Measurements from ENCODE around the gene CASK. TPM values are rescaled to one million over a fixed set of nuclear protein-coding genes. Genes with fewer than 3 reads are reported as not detected.

Gene CASK
- total RNA-seq, 1 experiment from 2014 or later, result 54.6 TPM

DNA sequence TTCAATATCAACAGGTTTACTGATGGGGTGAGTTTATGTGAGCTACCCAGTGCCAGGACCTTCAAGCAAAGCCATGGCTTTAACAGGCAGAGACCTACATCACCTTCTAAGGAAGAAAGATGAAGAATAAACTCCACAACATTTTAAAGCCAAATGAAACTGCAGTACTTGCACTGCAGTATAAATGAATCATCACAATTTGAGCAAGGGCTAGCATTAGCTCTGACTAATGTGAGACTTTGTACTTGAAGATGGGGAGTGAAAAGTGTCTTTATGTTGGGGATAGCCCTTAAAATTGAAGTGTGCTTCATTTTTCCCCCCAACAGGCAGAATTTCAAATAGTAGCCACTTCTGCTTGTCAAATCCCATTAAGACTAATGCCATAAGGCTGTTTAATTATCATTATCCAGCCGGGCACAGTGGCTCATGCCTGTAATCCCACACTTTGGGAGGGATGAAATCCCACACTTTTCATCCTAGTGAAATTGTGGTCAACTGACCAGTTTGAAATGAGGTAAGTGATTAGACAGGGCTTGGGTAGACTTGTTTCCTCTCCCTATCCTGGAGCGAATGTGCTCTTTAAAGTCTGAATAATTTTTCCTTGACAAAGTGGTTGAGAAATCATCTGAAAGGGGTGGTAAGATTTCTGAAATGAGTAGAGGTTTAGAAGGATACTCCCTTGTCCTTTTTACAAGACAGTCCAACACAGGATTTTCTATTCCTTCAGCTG lies 261.8 kb downstream of the CASK start (continued):
- TF ChIP-seq ZNF138 (CRISPR knock-in tag; conservative IDR thresholded peaks at IDR 0.05), result no peak
- TF ChIP-seq, protein P1, sequence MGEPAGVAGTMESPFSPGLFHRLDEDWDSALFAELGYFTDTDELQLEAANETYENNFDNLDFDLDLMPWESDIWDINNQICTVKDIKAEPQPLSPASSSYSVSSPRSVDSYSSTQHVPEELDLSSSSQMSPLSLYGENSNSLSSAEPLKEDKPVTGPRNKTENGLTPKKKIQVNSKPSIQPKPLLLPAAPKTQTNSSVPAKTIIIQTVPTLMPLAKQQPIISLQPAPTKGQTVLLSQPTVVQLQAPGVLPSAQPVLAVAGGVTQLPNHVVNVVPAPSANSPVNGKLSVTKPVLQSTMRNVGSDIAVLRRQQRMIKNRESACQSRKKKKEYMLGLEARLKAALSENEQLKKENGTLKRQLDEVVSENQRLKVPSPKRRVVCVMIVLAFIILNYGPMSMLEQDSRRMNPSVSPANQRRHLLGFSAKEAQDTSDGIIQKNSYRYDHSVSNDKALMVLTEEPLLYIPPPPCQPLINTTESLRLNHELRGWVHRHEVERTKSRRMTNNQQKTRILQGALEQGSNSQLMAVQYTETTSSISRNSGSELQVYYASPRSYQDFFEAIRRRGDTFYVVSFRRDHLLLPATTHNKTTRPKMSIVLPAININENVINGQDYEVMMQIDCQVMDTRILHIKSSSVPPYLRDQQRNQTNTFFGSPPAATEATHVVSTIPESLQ (CRISPR knock-in tag; IDR thresholded peaks at IDR 0.05), result no peak
- TF ChIP-seq TP53 (CRISPR knock-in tag; IDR thresholded peaks at IDR 0.05), result no peak
- TF ChIP-seq, protein P2, sequence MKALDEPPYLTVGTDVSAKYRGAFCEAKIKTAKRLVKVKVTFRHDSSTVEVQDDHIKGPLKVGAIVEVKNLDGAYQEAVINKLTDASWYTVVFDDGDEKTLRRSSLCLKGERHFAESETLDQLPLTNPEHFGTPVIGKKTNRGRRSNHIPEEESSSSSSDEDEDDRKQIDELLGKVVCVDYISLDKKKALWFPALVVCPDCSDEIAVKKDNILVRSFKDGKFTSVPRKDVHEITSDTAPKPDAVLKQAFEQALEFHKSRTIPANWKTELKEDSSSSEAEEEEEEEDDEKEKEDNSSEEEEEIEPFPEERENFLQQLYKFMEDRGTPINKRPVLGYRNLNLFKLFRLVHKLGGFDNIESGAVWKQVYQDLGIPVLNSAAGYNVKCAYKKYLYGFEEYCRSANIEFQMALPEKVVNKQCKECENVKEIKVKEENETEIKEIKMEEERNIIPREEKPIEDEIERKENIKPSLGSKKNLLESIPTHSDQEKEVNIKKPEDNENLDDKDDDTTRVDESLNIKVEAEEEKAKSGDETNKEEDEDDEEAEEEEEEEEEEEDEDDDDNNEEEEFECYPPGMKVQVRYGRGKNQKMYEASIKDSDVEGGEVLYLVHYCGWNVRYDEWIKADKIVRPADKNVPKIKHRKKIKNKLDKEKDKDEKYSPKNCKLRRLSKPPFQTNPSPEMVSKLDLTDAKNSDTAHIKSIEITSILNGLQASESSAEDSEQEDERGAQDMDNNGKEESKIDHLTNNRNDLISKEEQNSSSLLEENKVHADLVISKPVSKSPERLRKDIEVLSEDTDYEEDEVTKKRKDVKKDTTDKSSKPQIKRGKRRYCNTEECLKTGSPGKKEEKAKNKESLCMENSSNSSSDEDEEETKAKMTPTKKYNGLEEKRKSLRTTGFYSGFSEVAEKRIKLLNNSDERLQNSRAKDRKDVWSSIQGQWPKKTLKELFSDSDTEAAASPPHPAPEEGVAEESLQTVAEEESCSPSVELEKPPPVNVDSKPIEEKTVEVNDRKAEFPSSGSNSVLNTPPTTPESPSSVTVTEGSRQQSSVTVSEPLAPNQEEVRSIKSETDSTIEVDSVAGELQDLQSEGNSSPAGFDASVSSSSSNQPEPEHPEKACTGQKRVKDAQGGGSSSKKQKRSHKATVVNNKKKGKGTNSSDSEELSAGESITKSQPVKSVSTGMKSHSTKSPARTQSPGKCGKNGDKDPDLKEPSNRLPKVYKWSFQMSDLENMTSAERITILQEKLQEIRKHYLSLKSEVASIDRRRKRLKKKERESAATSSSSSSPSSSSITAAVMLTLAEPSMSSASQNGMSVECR (CRISPR knock-in tag; IDR thresholded peaks at IDR 0.05; ENCODE audit: borderline replicate concordance), result no peak
- TF ChIP-seq NR1H2 (CRISPR knock-in tag; IDR thresholded peaks at IDR 0.05), result no peak
- no peak for TF ChIP-seq OVOL2 (CRISPR knock-in tag; IDR thresholded peaks at IDR 0.05; ENCODE audit: borderline replicate concordance)
- TF ChIP-seq, protein P3, sequence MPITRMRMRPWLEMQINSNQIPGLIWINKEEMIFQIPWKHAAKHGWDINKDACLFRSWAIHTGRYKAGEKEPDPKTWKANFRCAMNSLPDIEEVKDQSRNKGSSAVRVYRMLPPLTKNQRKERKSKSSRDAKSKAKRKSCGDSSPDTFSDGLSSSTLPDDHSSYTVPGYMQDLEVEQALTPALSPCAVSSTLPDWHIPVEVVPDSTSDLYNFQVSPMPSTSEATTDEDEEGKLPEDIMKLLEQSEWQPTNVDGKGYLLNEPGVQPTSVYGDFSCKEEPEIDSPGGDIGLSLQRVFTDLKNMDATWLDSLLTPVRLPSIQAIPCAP (CRISPR knock-in tag; IDR thresholded peaks at IDR 0.05), result no peak
- TF ChIP-seq, protein P4, sequence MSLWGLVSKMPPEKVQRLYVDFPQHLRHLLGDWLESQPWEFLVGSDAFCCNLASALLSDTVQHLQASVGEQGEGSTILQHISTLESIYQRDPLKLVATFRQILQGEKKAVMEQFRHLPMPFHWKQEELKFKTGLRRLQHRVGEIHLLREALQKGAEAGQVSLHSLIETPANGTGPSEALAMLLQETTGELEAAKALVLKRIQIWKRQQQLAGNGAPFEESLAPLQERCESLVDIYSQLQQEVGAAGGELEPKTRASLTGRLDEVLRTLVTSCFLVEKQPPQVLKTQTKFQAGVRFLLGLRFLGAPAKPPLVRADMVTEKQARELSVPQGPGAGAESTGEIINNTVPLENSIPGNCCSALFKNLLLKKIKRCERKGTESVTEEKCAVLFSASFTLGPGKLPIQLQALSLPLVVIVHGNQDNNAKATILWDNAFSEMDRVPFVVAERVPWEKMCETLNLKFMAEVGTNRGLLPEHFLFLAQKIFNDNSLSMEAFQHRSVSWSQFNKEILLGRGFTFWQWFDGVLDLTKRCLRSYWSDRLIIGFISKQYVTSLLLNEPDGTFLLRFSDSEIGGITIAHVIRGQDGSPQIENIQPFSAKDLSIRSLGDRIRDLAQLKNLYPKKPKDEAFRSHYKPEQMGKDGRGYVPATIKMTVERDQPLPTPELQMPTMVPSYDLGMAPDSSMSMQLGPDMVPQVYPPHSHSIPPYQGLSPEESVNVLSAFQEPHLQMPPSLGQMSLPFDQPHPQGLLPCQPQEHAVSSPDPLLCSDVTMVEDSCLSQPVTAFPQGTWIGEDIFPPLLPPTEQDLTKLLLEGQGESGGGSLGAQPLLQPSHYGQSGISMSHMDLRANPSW (CRISPR knock-in tag; conservative IDR thresholded peaks at IDR 0.05; ENCODE audit: low read depth), result no peak

DNA sequence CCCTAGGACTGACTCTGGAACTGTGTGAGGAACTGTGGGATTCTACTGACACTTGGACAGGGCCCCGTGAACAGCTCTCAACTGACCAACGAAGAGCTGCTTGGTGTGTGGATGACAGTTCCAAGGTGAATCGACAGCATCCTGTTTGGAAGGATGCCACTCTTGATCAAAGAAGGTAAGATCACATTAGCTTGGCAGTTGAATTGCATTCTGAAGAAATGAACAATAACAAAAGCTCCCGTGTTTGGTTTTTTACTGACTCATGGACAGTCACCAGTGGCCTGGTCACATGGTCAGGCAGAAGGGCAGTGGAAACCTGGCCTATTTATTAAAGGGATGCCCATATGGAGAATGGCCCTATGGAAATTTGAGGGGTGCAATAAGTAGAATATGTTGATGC lies 267.7 kb downstream of the CASK start:
- H3K4me3 Mint-ChIP-seq, result no peak overlapping the region
- TF ChIP-seq, protein P5, sequence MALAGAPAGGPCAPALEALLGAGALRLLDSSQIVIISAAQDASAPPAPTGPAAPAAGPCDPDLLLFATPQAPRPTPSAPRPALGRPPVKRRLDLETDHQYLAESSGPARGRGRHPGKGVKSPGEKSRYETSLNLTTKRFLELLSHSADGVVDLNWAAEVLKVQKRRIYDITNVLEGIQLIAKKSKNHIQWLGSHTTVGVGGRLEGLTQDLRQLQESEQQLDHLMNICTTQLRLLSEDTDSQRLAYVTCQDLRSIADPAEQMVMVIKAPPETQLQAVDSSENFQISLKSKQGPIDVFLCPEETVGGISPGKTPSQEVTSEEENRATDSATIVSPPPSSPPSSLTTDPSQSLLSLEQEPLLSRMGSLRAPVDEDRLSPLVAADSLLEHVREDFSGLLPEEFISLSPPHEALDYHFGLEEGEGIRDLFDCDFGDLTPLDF (CRISPR knock-in tag; IDR thresholded peaks at IDR 0.05), result no peak
- TF ChIP-seq, protein P6, sequence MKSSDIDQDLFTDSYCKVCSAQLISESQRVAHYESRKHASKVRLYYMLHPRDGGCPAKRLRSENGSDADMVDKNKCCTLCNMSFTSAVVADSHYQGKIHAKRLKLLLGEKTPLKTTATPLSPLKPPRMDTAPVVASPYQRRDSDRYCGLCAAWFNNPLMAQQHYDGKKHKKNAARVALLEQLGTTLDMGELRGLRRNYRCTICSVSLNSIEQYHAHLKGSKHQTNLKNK (CRISPR knock-in tag; IDR thresholded peaks at IDR 0.05), result no peak
- TF ChIP-seq, protein P7, sequence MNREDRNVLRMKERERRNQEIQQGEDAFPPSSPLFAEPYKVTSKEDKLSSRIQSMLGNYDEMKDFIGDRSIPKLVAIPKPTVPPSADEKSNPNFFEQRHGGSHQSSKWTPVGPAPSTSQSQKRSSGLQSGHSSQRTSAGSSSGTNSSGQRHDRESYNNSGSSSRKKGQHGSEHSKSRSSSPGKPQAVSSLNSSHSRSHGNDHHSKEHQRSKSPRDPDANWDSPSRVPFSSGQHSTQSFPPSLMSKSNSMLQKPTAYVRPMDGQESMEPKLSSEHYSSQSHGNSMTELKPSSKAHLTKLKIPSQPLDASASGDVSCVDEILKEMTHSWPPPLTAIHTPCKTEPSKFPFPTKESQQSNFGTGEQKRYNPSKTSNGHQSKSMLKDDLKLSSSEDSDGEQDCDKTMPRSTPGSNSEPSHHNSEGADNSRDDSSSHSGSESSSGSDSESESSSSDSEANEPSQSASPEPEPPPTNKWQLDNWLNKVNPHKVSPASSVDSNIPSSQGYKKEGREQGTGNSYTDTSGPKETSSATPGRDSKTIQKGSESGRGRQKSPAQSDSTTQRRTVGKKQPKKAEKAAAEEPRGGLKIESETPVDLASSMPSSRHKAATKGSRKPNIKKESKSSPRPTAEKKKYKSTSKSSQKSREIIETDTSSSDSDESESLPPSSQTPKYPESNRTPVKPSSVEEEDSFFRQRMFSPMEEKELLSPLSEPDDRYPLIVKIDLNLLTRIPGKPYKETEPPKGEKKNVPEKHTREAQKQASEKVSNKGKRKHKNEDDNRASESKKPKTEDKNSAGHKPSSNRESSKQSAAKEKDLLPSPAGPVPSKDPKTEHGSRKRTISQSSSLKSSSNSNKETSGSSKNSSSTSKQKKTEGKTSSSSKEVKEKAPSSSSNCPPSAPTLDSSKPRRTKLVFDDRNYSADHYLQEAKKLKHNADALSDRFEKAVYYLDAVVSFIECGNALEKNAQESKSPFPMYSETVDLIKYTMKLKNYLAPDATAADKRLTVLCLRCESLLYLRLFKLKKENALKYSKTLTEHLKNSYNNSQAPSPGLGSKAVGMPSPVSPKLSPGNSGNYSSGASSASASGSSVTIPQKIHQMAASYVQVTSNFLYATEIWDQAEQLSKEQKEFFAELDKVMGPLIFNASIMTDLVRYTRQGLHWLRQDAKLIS (CRISPR knock-in tag; IDR thresholded peaks at IDR 0.05; ENCODE audit: borderline replicate concordance), result no peak
- TF ChIP-seq, protein P8, sequence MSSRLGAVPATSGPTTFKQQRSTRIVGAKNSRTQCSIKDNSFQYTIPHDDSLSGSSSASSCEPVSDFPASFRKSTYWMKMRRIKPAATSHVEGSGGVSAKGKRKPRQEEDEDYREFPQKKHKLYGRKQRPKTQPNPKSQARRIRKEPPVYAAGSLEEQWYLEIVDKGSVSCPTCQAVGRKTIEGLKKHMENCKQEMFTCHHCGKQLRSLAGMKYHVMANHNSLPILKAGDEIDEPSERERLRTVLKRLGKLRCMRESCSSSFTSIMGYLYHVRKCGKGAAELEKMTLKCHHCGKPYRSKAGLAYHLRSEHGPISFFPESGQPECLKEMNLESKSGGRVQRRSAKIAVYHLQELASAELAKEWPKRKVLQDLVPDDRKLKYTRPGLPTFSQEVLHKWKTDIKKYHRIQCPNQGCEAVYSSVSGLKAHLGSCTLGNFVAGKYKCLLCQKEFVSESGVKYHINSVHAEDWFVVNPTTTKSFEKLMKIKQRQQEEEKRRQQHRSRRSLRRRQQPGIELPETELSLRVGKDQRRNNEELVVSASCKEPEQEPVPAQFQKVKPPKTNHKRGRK (CRISPR knock-in tag; IDR thresholded peaks at IDR 0.05; ENCODE audit: borderline replicate concordance), result no peak
- TF ChIP-seq NR1H2 (CRISPR knock-in tag; IDR thresholded peaks at IDR 0.05) (no peak), IRF2 (CRISPR knock-in tag; IDR thresholded peaks at IDR 0.05; ENCODE audit: borderline replicate concordance, low read depth) (no peak), GTF2I (CRISPR knock-in tag; conservative IDR thresholded peaks at IDR 0.05) (no peak), ZNF263 (CRISPR knock-in tag; IDR thresholded peaks at IDR 0.05; ENCODE audit: low read depth) (no peak)
- TF ChIP-seq, protein P9, sequence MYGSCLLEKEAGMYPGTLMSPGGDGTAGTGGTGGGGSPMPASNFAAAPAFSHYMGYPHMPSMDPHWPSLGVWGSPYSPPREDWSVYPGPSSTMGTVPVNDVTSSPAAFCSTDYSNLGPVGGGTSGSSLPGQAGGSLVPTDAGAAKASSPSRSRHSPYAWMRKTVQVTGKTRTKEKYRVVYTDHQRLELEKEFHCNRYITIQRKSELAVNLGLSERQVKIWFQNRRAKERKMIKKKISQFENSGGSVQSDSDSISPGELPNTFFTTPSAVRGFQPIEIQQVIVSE (CRISPR knock-in tag; IDR thresholded peaks at IDR 0.05; ENCODE audit: borderline replicate concordance), result no peak

More for the DNA sequence above, 267.7 kb downstream of the CASK start:
- CTCF ChIA-PET, result no interaction called here
- POLR2A ChIA-PET, result no interaction called here
- peaks cover 42% of the 10 kb centered on the region for H3K36me3 Mint-ChIP-seq
- ATAC-seq (no peak), DNase-seq (ENCODE audit: low spot score) (no peak)
- no peaks in the 10 kb centered on the region; the same call in 1 of the 2 replicates for H3K9me3 Mint-ChIP-seq
- H3K27me3 Mint-ChIP-seq (ENCODE audit: low read depth), result no peaks in the 10 kb centered on the region
- peaks cover 9% of the 10 kb centered on the region for H3K4me1 Mint-ChIP-seq
- no peak overlapping the region for H3K27ac Mint-ChIP-seq

Data from WTC11 (cell line).